ENCODE results near the gene HMMR. TPM values are rescaled to one million over a fixed set of nuclear protein-coding genes. Genes with fewer than 3 reads are reported as not detected.

HMMR gene
- total RNA-seq, 2 donors from 2014 or later = 31.4 to 44.3 TPM

DNA sequence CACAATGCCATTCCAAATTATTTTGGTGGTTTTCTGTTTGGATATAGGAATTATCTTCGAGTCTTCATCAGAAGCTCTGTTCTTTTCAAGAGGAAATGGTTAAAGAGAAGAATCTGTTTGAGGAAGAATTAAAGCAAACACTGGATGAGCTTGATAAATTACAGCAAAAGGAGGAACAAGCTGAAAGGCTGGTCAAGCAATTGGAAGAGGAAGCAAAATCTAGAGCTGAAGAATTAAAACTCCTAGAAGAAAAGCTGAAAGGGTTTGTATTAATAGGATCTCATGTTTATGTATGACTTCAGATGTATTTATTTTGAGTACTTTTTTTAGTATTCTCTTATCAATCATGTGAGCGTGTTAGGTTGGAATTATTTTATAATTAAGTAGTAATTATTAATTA lies 15.0 kb downstream of the HMMR start:
- DNase-seq (ENCODE audit: low spot score) = no peak
- H3K4me1 Mint-ChIP-seq (ENCODE audit: low read depth in 2 of 2) = no peaks in the 10 kb centered on the region
- no peaks in the 10 kb centered on the region for H3K9me3 Mint-ChIP-seq
- no peak overlapping the region for H3K4me3 Mint-ChIP-seq
- peaks cover 4% of the 10 kb centered on the region for H3K36me3 Mint-ChIP-seq
- ATAC-seq = no peak
- H3K27me3 Mint-ChIP-seq = no peaks in the 10 kb centered on the region
- H3K27ac Mint-ChIP-seq = no peak overlapping the region

DNA sequence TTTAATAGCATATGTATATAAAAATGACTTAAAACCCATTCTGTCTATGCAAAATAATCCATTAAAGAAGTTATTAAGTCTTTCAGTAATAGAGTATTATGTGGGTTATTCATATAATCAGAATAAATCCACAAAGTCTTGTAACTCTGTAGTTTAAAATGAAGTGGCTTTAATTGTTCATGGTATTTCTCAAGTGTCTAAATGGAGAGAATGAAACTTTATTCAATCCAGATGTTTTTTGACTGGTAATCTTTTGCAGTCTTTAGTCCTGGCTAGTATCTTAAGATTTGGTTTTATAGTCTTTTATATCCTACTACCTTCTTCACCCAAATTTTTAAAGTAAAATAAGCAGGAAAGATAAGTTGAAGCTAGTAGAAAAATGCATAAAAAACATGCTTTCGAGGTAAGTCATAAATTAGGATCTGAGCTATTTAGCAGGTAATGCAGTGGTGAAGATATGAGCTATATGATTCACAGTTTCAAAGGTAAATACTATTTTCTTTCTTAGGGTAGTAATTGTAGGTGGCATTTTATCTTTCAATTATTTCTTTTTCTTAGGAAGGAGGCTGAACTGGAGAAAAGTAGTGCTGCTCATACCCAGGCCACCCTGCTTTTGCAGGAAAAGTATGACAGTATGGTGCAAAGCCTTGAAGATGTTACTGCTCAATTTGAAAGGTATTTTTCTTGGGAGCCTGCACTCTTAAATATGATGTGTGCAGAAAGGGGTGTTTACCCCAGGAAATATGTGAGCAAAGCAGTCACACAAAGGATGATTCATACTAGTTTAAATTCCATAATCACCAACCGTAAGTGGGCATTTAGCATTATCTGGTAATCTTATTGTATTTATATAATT lies 17.9 kb downstream of the HMMR start:
- no peak for ATAC-seq
- Mint-ChIP-seq H3K36me3 (peaks cover 4% of the 10 kb centered on the region), H3K4me1 (ENCODE audit: low read depth in 2 of 2) (no peaks in the 10 kb centered on the region)

DNA sequence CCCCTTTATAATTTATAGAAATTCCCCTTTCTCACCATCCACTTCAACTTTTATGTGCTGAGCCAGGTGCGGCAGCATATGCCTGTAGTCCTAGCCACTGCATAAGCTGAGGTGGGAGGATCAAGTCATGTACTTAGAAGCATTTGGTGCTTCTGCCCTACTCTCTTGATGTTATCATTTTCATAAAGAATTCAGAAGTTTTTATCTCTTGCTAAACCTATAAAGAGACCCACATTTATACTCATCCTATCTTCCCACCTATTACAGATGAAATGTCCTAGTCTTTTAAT lies 18.5 kb downstream of the HMMR start:
- Mint-ChIP-seq H3K27ac (no peak overlapping the region), H3K27me3 (no peaks in the 10 kb centered on the region)
- no peak for ATAC-seq

More for the DNA sequence above, 17.9 kb downstream of the HMMR start:
- Mint-ChIP-seq H3K4me3 (no peak overlapping the region), H3K27me3 (no peaks in the 10 kb centered on the region), H3K9me3 (no peaks in the 10 kb centered on the region), H3K27ac (peak overlapping the region in 1 of 2 donors; percentile 26)
- no peak for DNase-seq (ENCODE audit: low spot score)

GRCh38 chr5:163489055-163489744 lies 28.8 kb downstream of the HMMR start:
- ATAC-seq (no peak), DNase-seq (ENCODE audit: low spot score) (no peak)
- peaks cover 14% of the 10 kb centered on the region for H3K36me3 Mint-ChIP-seq
- no peaks in the 10 kb centered on the region for H3K4me1 Mint-ChIP-seq (ENCODE audit: low read depth in 2 of 2)
- H3K27me3 Mint-ChIP-seq = no peaks in the 10 kb centered on the region
- no peak overlapping the region for H3K4me3 Mint-ChIP-seq
- H3K27ac Mint-ChIP-seq = no peak overlapping the region
- H3K9me3 Mint-ChIP-seq = no peaks in the 10 kb centered on the region

More for the DNA sequence above, 18.5 kb downstream of the HMMR start:
- no peak overlapping the region for H3K4me3 Mint-ChIP-seq
- H3K4me1 Mint-ChIP-seq (ENCODE audit: low read depth in 2 of 2) = no peaks in the 10 kb centered on the region
- H3K36me3 Mint-ChIP-seq = peaks cover 4% of the 10 kb centered on the region
- no peaks in the 10 kb centered on the region for H3K9me3 Mint-ChIP-seq
- DNase-seq (ENCODE audit: low spot score) = no peak

- DNase-seq (ENCODE audit: low spot score) = no peak
- Mint-ChIP-seq H3K36me3 (peaks cover 13% of the 10 kb centered on the region), H3K4me3 (no peak overlapping the region), H3K27me3 (no peaks in the 10 kb centered on the region), H3K4me1 (ENCODE audit: low read depth in 2 of 2) (no peaks in the 10 kb centered on the region), H3K27ac (no peak overlapping the region), H3K9me3 (no peaks in the 10 kb centered on the region)
- ATAC-seq = no peak
Measured at GRCh38 chr5:163489745-163490075, 29.3 kb downstream of the HMMR start.

- no peak overlapping the region for H3K4me3 Mint-ChIP-seq
- H3K27ac Mint-ChIP-seq = no peak overlapping the region
- no peaks in the 10 kb centered on the region for H3K4me1 Mint-ChIP-seq (ENCODE audit: low read depth in 2 of 2)
- no peaks in the 10 kb centered on the region for H3K27me3 Mint-ChIP-seq
- no peak for ATAC-seq
- H3K36me3 Mint-ChIP-seq = peaks cover 4% of the 10 kb centered on the region
- peaks cover 3% of the 10 kb centered on the region for H3K9me3 Mint-ChIP-seq
- DNase-seq (ENCODE audit: low spot score) = no peak
Measured at GRCh38 chr5:163496286-163496685, 35.9 kb downstream of the HMMR start.

GRCh38 chr5:163497315-163497714 lies 36.9 kb downstream of the HMMR start:
- Mint-ChIP-seq H3K9me3 (peaks cover 3% of the 10 kb centered on the region), H3K36me3 (no peaks in the 10 kb centered on the region), H3K27me3 (no peaks in the 10 kb centered on the region), H3K4me1 (ENCODE audit: low read depth in 2 of 2) (no peaks in the 10 kb centered on the region), H3K27ac (no peak overlapping the region), H3K4me3 (no peak overlapping the region)
- no peak for ATAC-seq
- DNase-seq (ENCODE audit: low spot score) = no peak

- no peaks in the 10 kb centered on the region for H3K27me3 Mint-ChIP-seq
Measured at GRCh38 chr5:163498886-163499285, 38.5 kb downstream of the HMMR start.

DNA sequence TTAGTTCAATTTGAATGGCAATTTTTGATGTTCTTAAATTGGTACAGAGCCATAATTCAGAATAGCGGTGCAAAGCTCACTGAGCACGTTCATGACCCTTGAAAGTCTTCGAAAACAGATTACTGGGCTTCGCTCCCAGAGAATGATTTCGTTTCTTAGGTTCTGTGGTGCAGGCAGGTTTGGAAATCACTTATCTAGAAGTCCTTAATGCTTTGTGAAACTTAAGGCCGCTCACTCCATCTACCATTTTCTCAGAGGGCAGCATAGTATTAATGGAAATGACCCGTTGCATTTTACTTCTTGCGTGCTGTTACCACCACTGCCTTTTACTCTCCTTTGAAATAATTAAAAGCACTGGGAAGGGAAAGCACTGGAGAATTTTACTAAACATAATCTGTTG lies 42.1 kb downstream of the HMMR start:
- no peak for ATAC-seq
- Mint-ChIP-seq H3K9me3 (no peaks in the 10 kb centered on the region), H3K4me1 (ENCODE audit: low read depth in 2 of 2) (peaks cover 37 to 44% of the 10 kb centered on the region in 2 donors), H3K4me3 (peak overlapping the region; percentile 92), H3K27ac (peak overlapping the region; percentile 93 to 100), H3K27me3 (no peaks in the 10 kb centered on the region), H3K36me3 (no peaks in the 10 kb centered on the region)
- no peak for DNase-seq (ENCODE audit: low spot score)

More at GRCh38 chr5:163498886-163499285, 38.5 kb downstream of the HMMR start:
- Mint-ChIP-seq H3K4me3 (no peak overlapping the region), H3K4me1 (ENCODE audit: low read depth in 2 of 2) (peaks cover 12 to 13% of the 10 kb centered on the region in 2 donors), H3K36me3 (no peaks in the 10 kb centered on the region), H3K27ac (no peak overlapping the region), H3K9me3 (peaks cover 3% of the 10 kb centered on the region)
- no peak for ATAC-seq
- DNase-seq (ENCODE audit: low spot score) = no peak

- Mint-ChIP-seq H3K4me1 (ENCODE audit: low read depth in 2 of 2) (peaks cover 45 to 53% of the 10 kb centered on the region in 2 donors), H3K36me3 (no peaks in the 10 kb centered on the region), H3K4me3 (peak overlapping the region; percentile 92), H3K27me3 (no peaks in the 10 kb centered on the region), H3K27ac (peak overlapping the region; percentile 93 to 100), H3K9me3 (no peaks in the 10 kb centered on the region)
- DNase-seq (ENCODE audit: low spot score) = peak; percentile 58
- no peak for ATAC-seq
Measured at GRCh38 chr5:163503106-163504078, 43.0 kb downstream of the HMMR start.

DNA sequence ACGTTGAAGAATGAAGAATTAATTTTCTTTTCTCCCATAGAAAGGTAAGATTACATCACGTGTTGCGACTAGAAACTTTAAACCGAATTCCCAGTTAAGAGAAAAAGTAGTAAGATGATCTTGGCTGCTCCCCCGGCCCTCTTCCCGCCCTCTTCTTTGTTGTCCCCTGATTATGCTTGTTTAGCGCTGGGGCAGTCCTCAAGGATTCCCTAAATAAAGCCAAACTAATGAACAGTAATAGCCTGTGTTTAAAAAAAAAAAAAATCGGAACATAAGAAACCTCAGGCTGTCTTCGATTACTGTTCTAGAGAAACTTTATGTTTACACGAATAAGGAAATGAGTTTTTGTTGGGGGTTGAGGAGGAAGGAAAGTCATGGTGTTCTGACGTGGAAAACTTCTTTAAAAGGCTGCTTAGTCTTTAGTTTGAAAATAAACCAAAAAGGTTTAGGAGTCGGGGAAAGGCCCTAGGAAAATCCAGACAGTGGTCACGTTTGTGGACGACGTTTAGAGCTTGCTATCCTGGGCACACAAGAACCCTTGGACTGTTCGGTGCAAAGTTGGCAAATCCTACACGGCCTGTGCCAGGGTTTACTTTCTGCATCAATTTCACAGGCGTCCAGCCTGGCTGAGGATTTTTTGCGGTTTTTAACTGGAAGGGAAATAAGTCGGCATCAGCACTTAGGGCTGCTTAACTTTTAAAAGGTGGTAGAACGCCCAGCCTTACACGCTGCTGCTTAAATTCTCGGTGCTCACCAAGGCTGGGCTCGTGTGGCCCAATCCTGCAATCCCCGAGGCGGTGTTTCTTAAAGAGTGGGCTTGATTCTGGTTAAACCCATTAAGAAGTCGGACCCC lies 43.9 kb downstream of the HMMR start:
- Mint-ChIP-seq H3K4me3 (peak overlapping the region; percentile 92), H3K27me3 (no peaks in the 10 kb centered on the region), H3K4me1 (ENCODE audit: low read depth in 2 of 2) (peaks cover 52 to 62% of the 10 kb centered on the region in 2 donors), H3K9me3 (no peaks in the 10 kb centered on the region), H3K36me3 (no peaks in the 10 kb centered on the region), H3K27ac (peak overlapping the region; percentile 93 to 100)
- DNase-seq (ENCODE audit: low spot score) = peak; percentile 67
- ATAC-seq = peak in 1 of 2 donors; percentile 7

- Mint-ChIP-seq H3K9me3 (no peaks in the 10 kb centered on the region), H3K4me1 (ENCODE audit: low read depth in 2 of 2) (peaks cover 56 to 68% of the 10 kb centered on the region in 2 donors), H3K27ac (peak overlapping the region; percentile 93 to 100), H3K4me3 (peak overlapping the region; percentile 92), H3K27me3 (no peaks in the 10 kb centered on the region), H3K36me3 (no peaks in the 10 kb centered on the region)
- DNase-seq (ENCODE audit: low spot score) (no peak), ATAC-seq (peak; percentile 1 to 8)
Measured at GRCh38 chr5:163505049-163505367, 44.6 kb downstream of the HMMR start.

Data from natural killer cell treated with Interleukin-12 subunit alpha and Interleukin-12 subunit beta and Interleukin-15 and Interleukin-18, amount 100 ng/mL, for 72 hours (primary cell).